Osteoblast (primary cell): ENCODE results near the gene DNAJC5G. TPM values are rescaled to one million over a fixed set of nuclear protein-coding genes. Genes with fewer than 3 reads are reported as not detected.

Experiments used
- DNase-seq: peaks from one replicate; pipeline ENCODE4 v3.0.0; 2011; ENCODE audit warnings: low spot score, mixed read lengths; ENCODE audit not compliant: insufficient read length; ENCODE audit errors: missing footprints
- H2AFZ ChIP-seq: 2 replicates; pipeline ENCODE4 v1.6.0; 2011; ENCODE audit warnings: mild to moderate bottlenecking, low read length
- H3K27ac ChIP-seq: 2 replicates; pipeline ENCODE4 v1.5.1; 2011; ENCODE audit warnings: mild to moderate bottlenecking, low read depth, low read length, moderate library complexity
- H3K27me3 ChIP-seq: 2 replicates; pipeline ENCODE4 v1.6.0; 2012; ENCODE audit warnings: mild to moderate bottlenecking, control low read depth, inconsistent platforms, low read length, moderate library complexity; ENCODE audit not compliant: insufficient read depth
- H3K36me3 ChIP-seq: 2 replicates; pipeline ENCODE4 v1.5.1; 2011; ENCODE audit warnings: mild to moderate bottlenecking, low read length, control low read depth, moderate library complexity; ENCODE audit not compliant: insufficient read depth
- H3K4me1 ChIP-seq: 2 replicates; pipeline ENCODE4 v1.5.1; 2011; ENCODE audit warnings: mild to moderate bottlenecking, low read length, control low read depth, moderate library complexity; ENCODE audit not compliant: insufficient read depth
- H3K4me2 ChIP-seq: 2 replicates; pipeline ENCODE4 v1.6.0; 2011; ENCODE audit warnings: mild to moderate bottlenecking, low read length; ENCODE audit not compliant: insufficient read depth
- H3K4me3 ChIP-seq: fragments of 200-600 bp; sonication (generic); 3 replicates; pipeline ENCODE4 v1.5.1; 2012; ENCODE audit warnings: mild to moderate bottlenecking, low read length, inconsistent platforms; ENCODE audit not compliant: insufficient read depth
- H3K79me2 ChIP-seq: 2 replicates; pipeline ENCODE4 v1.6.0; 2012; ENCODE audit warnings: mild to moderate bottlenecking, low read length, control low read depth, inconsistent platforms; ENCODE audit not compliant: insufficient read depth
- H3K9me3 ChIP-seq: 2 replicates; pipeline ENCODE4 v1.5.1; 2011; ENCODE audit warnings: low read depth, low read length, control low read depth
- H4K20me1 ChIP-seq: 2 replicates; pipeline ENCODE4 v1.6.0; 2012; ENCODE audit warnings: mild to moderate bottlenecking, low read length, control low read depth; ENCODE audit not compliant: insufficient read depth
- total RNA-seq: library from RNA; depleted of rRNA; stranded (reverse); fragments of >200 nt; gene quantifications from 2 replicates; pipeline ENCODE4 v1.2.3, GENCODE V29; 2012
- TF ChIP-seq, protein P1 (sequence below): IDR thresholded peaks from 2 replicates; pipeline ENCODE4 v1.5.1; 2011; ENCODE audit warnings: mild to moderate bottlenecking, low read depth, low read length, moderate library complexity; ENCODE audit errors: extremely low read depth

Gene DNAJC5G
- total RNA-seq, 1 donor, result not detected

DNA sequence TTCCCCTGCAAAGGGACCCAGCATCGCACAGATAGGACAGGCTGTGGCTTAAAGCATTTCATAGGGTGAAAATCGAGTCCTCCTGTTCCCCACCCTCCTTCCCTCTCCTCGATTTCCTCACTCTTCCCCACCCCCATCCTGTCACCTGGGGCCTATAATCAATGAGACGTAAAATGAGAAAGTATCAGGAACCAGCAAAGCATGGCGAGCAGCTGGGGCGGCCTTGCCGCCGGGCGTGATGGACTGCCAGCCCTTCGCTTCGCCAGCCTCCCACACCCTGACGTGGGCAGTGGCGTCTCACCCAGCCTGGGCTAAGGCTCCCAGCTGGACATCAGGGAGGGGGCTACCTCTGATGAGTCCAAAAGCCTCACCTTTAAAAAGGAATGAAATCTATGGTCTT, 23.5 kb upstream of the DNAJC5G start:
- H3K27ac ChIP-seq, result no peak overlapping the region
- DNase-seq, result peak; percentile 25
- no peaks in the 10 kb centered on the region for H3K9me3 ChIP-seq
- H2AFZ ChIP-seq, result no peak overlapping the region
- no peak overlapping the region for H3K4me3 ChIP-seq
- H3K79me2 ChIP-seq, result no peaks in the 10 kb centered on the region
- no peak overlapping the region for H3K4me2 ChIP-seq
- no peaks in the 10 kb centered on the region for H3K27me3 ChIP-seq
- peaks cover 31% of the 10 kb centered on the region for H3K4me1 ChIP-seq
- TF ChIP-seq, protein P1, sequence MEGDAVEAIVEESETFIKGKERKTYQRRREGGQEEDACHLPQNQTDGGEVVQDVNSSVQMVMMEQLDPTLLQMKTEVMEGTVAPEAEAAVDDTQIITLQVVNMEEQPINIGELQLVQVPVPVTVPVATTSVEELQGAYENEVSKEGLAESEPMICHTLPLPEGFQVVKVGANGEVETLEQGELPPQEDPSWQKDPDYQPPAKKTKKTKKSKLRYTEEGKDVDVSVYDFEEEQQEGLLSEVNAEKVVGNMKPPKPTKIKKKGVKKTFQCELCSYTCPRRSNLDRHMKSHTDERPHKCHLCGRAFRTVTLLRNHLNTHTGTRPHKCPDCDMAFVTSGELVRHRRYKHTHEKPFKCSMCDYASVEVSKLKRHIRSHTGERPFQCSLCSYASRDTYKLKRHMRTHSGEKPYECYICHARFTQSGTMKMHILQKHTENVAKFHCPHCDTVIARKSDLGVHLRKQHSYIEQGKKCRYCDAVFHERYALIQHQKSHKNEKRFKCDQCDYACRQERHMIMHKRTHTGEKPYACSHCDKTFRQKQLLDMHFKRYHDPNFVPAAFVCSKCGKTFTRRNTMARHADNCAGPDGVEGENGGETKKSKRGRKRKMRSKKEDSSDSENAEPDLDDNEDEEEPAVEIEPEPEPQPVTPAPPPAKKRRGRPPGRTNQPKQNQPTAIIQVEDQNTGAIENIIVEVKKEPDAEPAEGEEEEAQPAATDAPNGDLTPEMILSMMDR, result no peak
- H3K36me3 ChIP-seq, result no peaks in the 10 kb centered on the region
- H4K20me1 ChIP-seq, result no peaks in the 10 kb centered on the region

DNA sequence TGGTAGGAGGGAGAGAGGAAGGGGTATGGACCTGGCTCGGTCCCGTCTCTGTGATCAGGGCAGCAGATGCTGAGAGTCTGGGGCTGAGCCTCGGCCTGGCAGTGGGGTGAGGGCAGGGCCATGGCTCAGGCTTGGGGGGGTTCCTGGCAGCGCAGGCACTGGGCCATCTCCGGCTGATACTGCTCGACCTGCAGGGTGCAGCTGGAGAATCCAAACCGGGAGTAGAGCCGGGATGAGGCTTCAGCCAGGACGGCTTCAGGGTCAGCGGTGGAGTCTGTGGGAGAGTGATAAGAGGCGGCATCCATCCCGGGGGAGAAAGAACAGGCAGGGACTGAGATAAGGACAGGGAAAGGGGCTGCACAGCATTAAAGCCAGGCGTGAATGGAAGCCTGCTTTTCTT, 20.0 kb upstream of the DNAJC5G start:
- Histone ChIP-seq H3K4me3 (peak overlapping the region; percentile 35), H3K36me3 (no peaks in the 10 kb centered on the region), H3K4me2 (peak overlapping the region; percentile 72), H4K20me1 (no peaks in the 10 kb centered on the region), H2AFZ (no peak overlapping the region), H3K9me3 (no peaks in the 10 kb centered on the region), H3K79me2 (no peaks in the 10 kb centered on the region), H3K27ac (peak overlapping the region; percentile 69), H3K27me3 (peaks cover 8% of the 10 kb centered on the region), H3K4me1 (peaks cover 18% of the 10 kb centered on the region)
- TF ChIP-seq, protein P1, result no peak
- DNase-seq, result peak; percentile 88

DNA sequence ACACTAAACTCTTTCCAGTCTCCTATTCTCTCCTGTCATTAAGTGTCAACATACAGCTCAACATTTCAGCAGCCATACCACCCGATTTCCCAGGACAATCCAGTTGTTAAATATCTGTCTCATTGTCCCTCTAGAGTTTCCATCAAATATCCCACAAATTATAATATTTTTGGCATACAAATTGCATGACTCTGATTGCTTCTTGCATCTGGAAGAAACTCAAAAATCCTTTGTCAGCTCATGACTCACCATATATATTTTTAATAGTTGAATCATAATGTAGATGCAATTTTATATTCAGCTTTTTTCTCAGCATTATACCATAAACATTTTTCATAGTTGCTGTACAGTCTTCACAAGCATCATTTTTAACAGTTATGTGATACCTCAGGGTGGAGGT, 19.6 kb upstream of the DNAJC5G start:
- Histone ChIP-seq H2AFZ (no peak overlapping the region), H3K4me3 (peak overlapping the region; percentile 35), H3K4me1 (peaks cover 18% of the 10 kb centered on the region), H3K27me3 (peaks cover 13% of the 10 kb centered on the region), H4K20me1 (no peaks in the 10 kb centered on the region), H3K9me3 (no peaks in the 10 kb centered on the region), H3K4me2 (peak overlapping the region; percentile 72), H3K79me2 (no peaks in the 10 kb centered on the region), H3K36me3 (no peaks in the 10 kb centered on the region), H3K27ac (peak overlapping the region; percentile 69)
- DNase-seq, result peak; percentile 95
- TF ChIP-seq, protein P1, result no peak

DNA sequence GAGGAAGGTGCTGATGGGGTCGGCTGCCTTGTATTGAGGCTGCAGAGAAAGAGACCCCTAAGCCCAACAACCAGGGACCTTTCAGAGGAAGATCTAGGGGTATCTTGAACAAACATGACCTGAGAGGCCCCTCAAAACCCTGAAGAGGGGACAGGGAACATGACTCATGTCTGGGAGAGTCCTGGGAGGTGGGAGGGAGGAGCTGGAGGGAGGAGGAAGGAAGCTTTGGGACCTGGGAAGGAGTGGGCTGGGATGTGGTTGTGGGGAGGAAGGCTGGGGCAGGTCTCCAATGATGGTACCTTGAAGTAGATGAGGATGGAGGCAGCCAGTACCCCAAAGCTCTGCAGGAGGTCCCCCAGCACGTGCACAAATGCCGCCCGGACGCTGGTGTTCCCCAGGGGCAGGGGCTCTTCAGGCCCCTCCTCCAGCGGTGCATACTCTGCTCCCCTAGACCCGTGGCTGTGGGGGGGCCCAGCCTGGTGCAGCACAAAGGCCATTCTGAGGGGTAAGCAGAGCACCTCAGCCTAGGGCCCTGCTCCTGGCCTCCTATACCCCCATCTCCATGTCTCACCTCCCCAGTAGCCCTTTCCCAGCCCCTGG, 18.3 kb upstream of the DNAJC5G start:
- TF ChIP-seq, protein P1, result no peak
- H3K4me3 ChIP-seq, result no peak overlapping the region
- peak; percentile 83 for DNase-seq

More for the DNA sequence above, 18.3 kb upstream of the DNAJC5G start:
- Histone ChIP-seq H3K4me1 (peaks cover 18% of the 10 kb centered on the region), H3K9me3 (no peaks in the 10 kb centered on the region), H3K79me2 (no peaks in the 10 kb centered on the region), H2AFZ (no peak overlapping the region), H4K20me1 (no peaks in the 10 kb centered on the region), H3K27me3 (peaks cover 26% of the 10 kb centered on the region), H3K4me2 (no peak overlapping the region), H3K27ac (no peak overlapping the region), H3K36me3 (no peaks in the 10 kb centered on the region)
